Fibroblast of skin of right biceps (primary cell): Measurements from ENCODE around the gene SLC24A3.
"Not testable (repeated sequence)": the region's sequence is repeated elsewhere in the genome, so short reads cannot be mapped to it uniquely, and the experiment has no call there.

ENCODE experiments used
- DNase-seq: peaks from one replicate; pipeline ENCODE4 v3.0.0-alpha.2; 2013

The SLC24A3 gene

GRCh38 chr20:19658137-19658536 lies 445.7 kb downstream of the SLC24A3 start:
- no peak for DNase-seq

GRCh38 chr20:19659448-19659847 lies 447.0 kb downstream of the SLC24A3 start:
- no peak for DNase-seq

GRCh38 chr20:19660808-19661378 lies 448.5 kb downstream of the SLC24A3 start:
- DNase-seq, result no peak

GRCh38 chr20:19661717-19662636 lies 449.5 kb downstream of the SLC24A3 start:
- DNase-seq, result peak; percentile 55

- no peak for DNase-seq
Measured at GRCh38 chr20:19662637-19662995, 450.2 kb downstream of the SLC24A3 start.

GRCh38 chr20:19668418-19668817 lies 456.0 kb downstream of the SLC24A3 start:
- no peak for DNase-seq

GRCh38 chr20:19670829-19671228 lies 458.4 kb downstream of the SLC24A3 start:
- no peak for DNase-seq

- no peak for DNase-seq
Measured at GRCh38 chr20:19671374-19671773, 458.9 kb downstream of the SLC24A3 start.

- DNase-seq, result no peak
Measured at GRCh38 chr20:19672498-19672897, 460.1 kb downstream of the SLC24A3 start.

- peak; percentile 30 for DNase-seq
Measured at GRCh38 chr20:19673575-19673974, 461.1 kb downstream of the SLC24A3 start.

- no peak for DNase-seq
Measured at GRCh38 chr20:19676202-19676601, 463.8 kb downstream of the SLC24A3 start.

GRCh38 chr20:19677336-19677735 lies 464.9 kb downstream of the SLC24A3 start:
- no peak for DNase-seq

GRCh38 chr20:19678591-19678990 lies 466.1 kb downstream of the SLC24A3 start:
- DNase-seq, result not testable (repeated sequence)

GRCh38 chr20:19679900-19680495 lies 467.6 kb downstream of the SLC24A3 start:
- no peak for DNase-seq

GRCh38 chr20:19682249-19682648 lies 469.8 kb downstream of the SLC24A3 start:
- no peak for DNase-seq

- no peak for DNase-seq
Measured at GRCh38 chr20:19683188-19683587, 470.7 kb downstream of the SLC24A3 start.

- no peak for DNase-seq
Measured at GRCh38 chr20:19683822-19684221, 471.4 kb downstream of the SLC24A3 start.

- peak; percentile 85 for DNase-seq
Measured at GRCh38 chr20:19688031-19688806, 475.8 kb downstream of the SLC24A3 start.

- peak; percentile 29 for DNase-seq
Measured at GRCh38 chr20:19690462-19690861, 478.0 kb downstream of the SLC24A3 start.

GRCh38 chr20:19691125-19691524 lies 478.7 kb downstream of the SLC24A3 start:
- no peak for DNase-seq

GRCh38 chr20:19692100-19692499 lies 479.7 kb downstream of the SLC24A3 start:
- peak; percentile 40 for DNase-seq

GRCh38 chr20:19692685-19693119 lies 480.3 kb downstream of the SLC24A3 start:
- peak; percentile 20 for DNase-seq

- DNase-seq, result no peak
Measured at GRCh38 chr20:19693508-19693907, 481.1 kb downstream of the SLC24A3 start.
